CD8-positive, alpha-beta memory T cell (primary cell): Measurements from ENCODE around the gene GADD45A. TPM values are rescaled to one million over a fixed set of nuclear protein-coding genes. Genes with fewer than 3 reads are reported as not detected.
"Not testable (repeated sequence)": the region's sequence is repeated elsewhere in the genome, so short reads cannot be mapped to it uniquely, and the experiment has no call there.

Source experiments
- CTCF ChIA-PET: fragments of 350-600 bp; sonication (Branson Sonifier 250); formaldehyde crosslinking; loops from one replicate; lab custom pipeline; 2021; ENCODE audit warnings: antibody characterized with exemption; lab: Charles Lee
- POLR2A ChIA-PET: fragments of 350-600 bp; sonication (Branson Sonifier 250); formaldehyde crosslinking; loops from one replicate; lab custom pipeline; 2021; ENCODE audit warnings: antibody characterized with exemption; lab: Charles Lee
- DNase-seq, 5 donors: peaks; one replicate each; pipeline versions ENCODE4 v3.0.0 to v3.0.0-alpha.2; 2020 to 2022; ENCODE audit warnings: mixed read lengths in 1 of 5
- H3K27ac ChIP-seq: one replicate; pipeline ENCODE4 v1.7.0; 2013; ENCODE audit warnings: low read depth, mild to moderate bottlenecking, low read length, moderate library complexity
- H3K27me3 ChIP-seq: 2 replicates; pipeline ENCODE4 v1.7.0; 2013; ENCODE audit warnings: low read length, mild to moderate bottlenecking; ENCODE audit not compliant: insufficient read depth, poor library complexity, severe bottlenecking
- H3K36me3 ChIP-seq: 2 replicates; pipeline ENCODE4 v1.7.0; 2013; ENCODE audit warnings: mild to moderate bottlenecking, low read length, moderate library complexity; ENCODE audit not compliant: insufficient read depth
- H3K4me1 ChIP-seq: 2 replicates; pipeline ENCODE4 v1.7.0; 2013; ENCODE audit warnings: mild to moderate bottlenecking, low read length, moderate library complexity; ENCODE audit not compliant: insufficient read depth
- H3K4me3 ChIP-seq: 2 replicates; pipeline ENCODE4 v1.7.0; 2013; ENCODE audit warnings: mild to moderate bottlenecking, low read length
- H3K9me3 ChIP-seq: 2 replicates; pipeline ENCODE4 v1.7.0; 2013; ENCODE audit warnings: mild to moderate bottlenecking, low read length
- H3K27ac Mint-ChIP-seq, 8 donors: one replicate each; pipeline ENCODE4 v1.8.0; 2020 to 2021; ENCODE audit warnings: mixed read lengths in 8 of 8, mild to moderate bottlenecking in 6 of 8, inconsistent platforms in 3 of 8, moderate library complexity in 3 of 8
- H3K27me3 Mint-ChIP-seq, 2 donors: one replicate each; pipeline ENCODE4 v1.8.0; 2020 to 2021; ENCODE audit warnings: mixed read lengths in 2 of 2, mild to moderate bottlenecking in 1 of 2, moderate library complexity in 1 of 2
- H3K36me3 Mint-ChIP-seq, 3 donors: one replicate each; pipeline ENCODE4 v1.8.0; 2020 to 2021; ENCODE audit warnings: mixed read lengths in 3 of 3, inconsistent platforms in 1 of 3, mild to moderate bottlenecking in 1 of 3
- H3K4me1 Mint-ChIP-seq, 3 donors: one replicate each; pipeline ENCODE4 v1.8.0; 2020 to 2021; ENCODE audit warnings: mixed read lengths in 3 of 3, inconsistent platforms in 1 of 3, mild to moderate bottlenecking in 1 of 3
- H3K4me3 Mint-ChIP-seq, 7 donors: one replicate each; pipeline ENCODE4 v1.8.0; 2020 to 2021; ENCODE audit warnings: mixed read lengths in 7 of 7, mild to moderate bottlenecking in 6 of 7, moderate library complexity in 4 of 7, inconsistent platforms in 2 of 7
- H3K9me3 Mint-ChIP-seq, 5 donors: one replicate each; pipeline ENCODE4 v1.8.0; 2020 to 2022; ENCODE audit warnings: mixed read lengths in 5 of 5, mild to moderate bottlenecking in 3 of 5, moderate library complexity in 2 of 5, inconsistent platforms in 1 of 5
- polyA plus RNA-seq: library from polyadenylated mRNA; unstranded; fragments of 300-500 nt; fragmentation: Illumina TruSeq; gene quantifications from one replicate; pipeline ENCODE4 v1.2.3, GENCODE V29; 2021
- total RNA-seq, 2 experiments: library from RNA; stranded (reverse); gene quantifications; one replicate each; pipeline ENCODE4 v1.2.3, GENCODE V29; 2021

GADD45A gene
- total and polyA plus RNA-seq, 3 experiments from 2014 or later: 9.8 to 36.2 (median 35.2) TPM

DNA sequence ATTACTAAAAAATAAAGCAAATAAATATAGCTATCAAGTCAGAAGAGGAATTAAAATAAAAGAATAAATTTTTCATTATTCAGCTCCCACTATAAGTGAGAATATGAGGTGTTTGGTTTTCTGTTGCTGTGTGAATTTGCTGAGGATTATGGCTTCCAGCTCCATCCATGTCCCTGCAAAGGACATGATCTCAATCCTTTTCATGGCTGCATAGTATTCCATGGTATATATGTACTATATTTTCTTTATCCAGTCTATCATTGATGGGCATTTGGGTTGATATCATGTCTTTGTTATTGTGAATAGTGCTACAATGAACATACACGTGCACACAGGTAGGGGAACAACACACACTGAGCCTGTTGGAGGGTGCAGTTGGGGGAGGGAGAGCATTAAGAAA, 27.8 kb upstream of the GADD45A start:
- H3K4me1 Mint-ChIP-seq, H3K9me3 ChIP-seq, H3K4me3 ChIP-seq, POLR2A ChIA-PET, H3K4me3 Mint-ChIP-seq, DNase-seq, H3K4me1 ChIP-seq, H3K36me3 Mint-ChIP-seq, CTCF ChIA-PET, H3K27me3 ChIP-seq, H3K36me3 ChIP-seq, H3K27ac Mint-ChIP-seq, H3K9me3 Mint-ChIP-seq, H3K27ac ChIP-seq: not testable (repeated sequence)
- peaks cover 10 to 38% of the 10 kb centered on the region in 2 donors for H3K27me3 Mint-ChIP-seq

- no peaks in the 10 kb centered on the region for H3K4me1 ChIP-seq
- no peak overlapping the region for H3K27ac Mint-ChIP-seq
- H3K36me3 Mint-ChIP-seq: peaks cover 0 to 6% (median 0%) of the 10 kb centered on the region in 3 donors
- no peak overlapping the region for H3K27ac ChIP-seq
- H3K4me3 ChIP-seq: no peak overlapping the region
- no peaks in the 10 kb centered on the region for H3K4me1 Mint-ChIP-seq
- H3K27me3 ChIP-seq: no peaks in the 10 kb centered on the region
- ChIA-PET POLR2A (no interaction called here), CTCF (no interaction called here)
- H3K36me3 ChIP-seq: no peaks in the 10 kb centered on the region
- H3K9me3 ChIP-seq: no peaks in the 10 kb centered on the region
- H3K9me3 Mint-ChIP-seq: no peaks in the 10 kb centered on the region
- DNase-seq: no peak
- no peak overlapping the region for H3K4me3 Mint-ChIP-seq
- H3K27me3 Mint-ChIP-seq: peaks cover 10 to 41% of the 10 kb centered on the region in 2 donors
Measured at GRCh38 chr1:67659229-67659628, 25.8 kb upstream of the GADD45A start.

DNA sequence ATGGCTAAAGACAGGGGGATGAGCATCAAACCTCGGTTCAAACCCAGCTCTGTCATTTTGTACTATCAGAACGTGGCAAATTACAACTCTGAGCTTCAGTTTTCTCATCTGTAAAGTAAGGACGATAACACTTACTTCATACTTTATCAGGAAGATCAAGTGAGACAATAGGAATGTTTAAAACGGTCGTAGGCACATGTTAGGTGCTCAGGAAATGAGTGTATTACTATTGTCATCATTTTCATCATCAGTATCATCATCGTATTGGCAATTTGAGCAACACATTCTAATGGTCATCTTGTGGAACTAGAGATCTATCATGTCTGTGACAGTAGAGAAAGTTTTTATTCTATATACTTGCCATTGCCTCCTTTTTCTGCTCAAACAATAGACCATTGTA, 22.1 kb upstream of the GADD45A start:
- DNase-seq: no peak
- Mint-ChIP-seq H3K27me3 (peaks cover 9 to 51% of the 10 kb centered on the region in 2 donors), H3K9me3 (peaks cover 0 to 2% (median 0%) of the 10 kb centered on the region in 5 donors), H3K4me1 (no peaks in the 10 kb centered on the region), H3K4me3 (no peak overlapping the region), H3K27ac (no peak overlapping the region), H3K36me3 (peaks cover 0 to 6% (median 0%) of the 10 kb centered on the region in 3 donors)
- no peak overlapping the region for H3K27ac ChIP-seq
- H3K36me3 ChIP-seq: no peaks in the 10 kb centered on the region
- H3K4me1 ChIP-seq: no peaks in the 10 kb centered on the region
- H3K4me3 ChIP-seq: no peak overlapping the region
- no peaks in the 10 kb centered on the region for H3K27me3 ChIP-seq
- CTCF ChIA-PET: no interaction called here
- no peaks in the 10 kb centered on the region for H3K9me3 ChIP-seq
- POLR2A ChIA-PET: interaction anchor here (0.6 kb wide), 1 partner anchor 237 kb away, joined by 3 read pairs; no protein-coding TSS in a partner anchor

- POLR2A ChIA-PET: no interaction called here
- H3K27me3 ChIP-seq: no peaks in the 10 kb centered on the region
- no peaks in the 10 kb centered on the region for H3K4me1 ChIP-seq
- H3K9me3 ChIP-seq: no peaks in the 10 kb centered on the region
- peaks cover 0 to 2% (median 0%) of the 10 kb centered on the region in 5 donors for H3K9me3 Mint-ChIP-seq
- DNase-seq: no peak
- H3K27me3 Mint-ChIP-seq: peaks cover 11 to 56% of the 10 kb centered on the region in 2 donors
- H3K27ac ChIP-seq: no peak overlapping the region
- no peaks in the 10 kb centered on the region for H3K4me1 Mint-ChIP-seq
- CTCF ChIA-PET: no interaction called here
- H3K4me3 ChIP-seq: no peak overlapping the region
- no peak overlapping the region for H3K4me3 Mint-ChIP-seq
- H3K36me3 Mint-ChIP-seq: peaks cover 0 to 6% (median 0%) of the 10 kb centered on the region in 3 donors
- no peak overlapping the region for H3K27ac Mint-ChIP-seq
- H3K36me3 ChIP-seq: no peaks in the 10 kb centered on the region
Measured at GRCh38 chr1:67664048-67664447, 21.0 kb upstream of the GADD45A start.

- H3K27me3 ChIP-seq, H3K4me1 ChIP-seq, POLR2A ChIA-PET, CTCF ChIA-PET, H3K4me1 Mint-ChIP-seq, H3K4me3 ChIP-seq, H3K36me3 Mint-ChIP-seq, H3K36me3 ChIP-seq, H3K4me3 Mint-ChIP-seq, H3K9me3 ChIP-seq, H3K27ac ChIP-seq, DNase-seq, H3K27ac Mint-ChIP-seq, H3K9me3 Mint-ChIP-seq: not testable (repeated sequence)
- peaks cover 8 to 51% of the 10 kb centered on the region in 2 donors for H3K27me3 Mint-ChIP-seq
Measured at GRCh38 chr1:67665307-67665706, 19.7 kb upstream of the GADD45A start.

DNA sequence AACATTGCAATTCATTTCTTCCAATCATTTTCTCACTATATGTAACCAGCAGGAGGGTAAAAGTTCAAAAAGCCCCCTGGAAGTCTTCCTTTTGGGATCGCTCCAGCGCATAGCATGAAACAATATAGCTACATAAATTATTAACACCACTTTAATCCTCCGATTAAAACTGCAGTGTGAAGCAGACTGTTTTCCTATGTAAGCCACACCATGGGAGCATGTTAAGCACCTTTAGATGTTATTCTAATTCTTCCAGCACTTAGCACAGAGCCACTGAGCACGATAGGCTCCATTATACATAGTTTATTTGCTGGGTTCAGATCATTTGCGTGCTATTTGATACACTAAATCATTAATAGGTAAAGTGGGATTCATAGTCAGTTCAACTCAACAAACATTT, 18.4 kb upstream of the GADD45A start:
- peaks cover 4 to 48% of the 10 kb centered on the region in 2 donors for H3K27me3 Mint-ChIP-seq
- CTCF ChIA-PET: no interaction called here
- Histone ChIP-seq H3K9me3 (no peaks in the 10 kb centered on the region), H3K27ac (no peak overlapping the region), H3K4me1 (no peaks in the 10 kb centered on the region), H3K4me3 (no peak overlapping the region), H3K36me3 (no peaks in the 10 kb centered on the region), H3K27me3 (no peaks in the 10 kb centered on the region)
- DNase-seq: no peak
- no peak overlapping the region for H3K27ac Mint-ChIP-seq
- H3K36me3 Mint-ChIP-seq: no peaks in the 10 kb centered on the region
- H3K4me1 Mint-ChIP-seq: no peaks in the 10 kb centered on the region
- H3K9me3 Mint-ChIP-seq: peaks cover 0 to 2% (median 0%) of the 10 kb centered on the region in 5 donors
- POLR2A ChIA-PET: no interaction called here
- H3K4me3 Mint-ChIP-seq: no peak overlapping the region

DNA sequence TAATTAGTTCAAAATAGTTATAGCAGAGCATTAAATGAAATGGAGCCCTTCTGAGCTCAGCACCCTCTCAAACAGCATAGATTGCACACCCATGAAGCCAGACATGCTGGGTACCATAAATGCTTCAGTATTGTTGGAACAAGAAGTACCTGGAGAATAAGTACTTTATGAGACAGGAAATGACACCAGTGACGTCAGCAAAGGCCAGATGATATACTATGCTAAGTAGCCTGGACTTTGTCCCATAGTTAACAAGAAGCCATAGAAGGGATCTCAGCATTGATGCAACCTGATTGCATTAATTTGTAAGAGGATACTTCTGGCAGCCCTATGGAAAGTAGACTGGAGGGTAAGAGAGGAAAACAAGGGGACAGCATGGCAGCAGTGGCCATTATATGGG, 16.3 kb upstream of the GADD45A start:
- no peak overlapping the region for H3K4me3 ChIP-seq

GRCh38 chr1:67672260-67672803, 12.7 kb upstream of the GADD45A start:
- ChIA-PET POLR2A (no interaction called here), CTCF (interaction anchor here (1.2 kb wide), 1 partner anchor 88 kb away, joined by 3 read pairs; no protein-coding TSS in a partner anchor)
- peaks cover 8 to 17% (median 12%) of the 10 kb centered on the region in 3 donors for H3K4me1 Mint-ChIP-seq

More for the DNA sequence above, 16.3 kb upstream of the GADD45A start:
- Mint-ChIP-seq H3K27ac (no peak overlapping the region), H3K36me3 (no peaks in the 10 kb centered on the region), H3K4me1 (no peaks in the 10 kb centered on the region), H3K4me3 (no peak overlapping the region), H3K9me3 (peaks cover 0 to 2% (median 0%) of the 10 kb centered on the region in 5 donors), H3K27me3 (peaks cover 4 to 46% of the 10 kb centered on the region in 2 donors)
- H3K9me3 ChIP-seq: no peaks in the 10 kb centered on the region
- no peak overlapping the region for H3K27ac ChIP-seq
- H3K27me3 ChIP-seq: no peaks in the 10 kb centered on the region
- CTCF ChIA-PET: no interaction called here
- no peak for DNase-seq
- H3K36me3 ChIP-seq: no peaks in the 10 kb centered on the region
- POLR2A ChIA-PET: no interaction called here
- peaks cover under 1% of the 10 kb centered on the region for H3K4me1 ChIP-seq

More at GRCh38 chr1:67672260-67672803, 12.7 kb upstream of the GADD45A start:
- Histone ChIP-seq H3K4me3 (no peak overlapping the region), H3K27me3 (no peaks in the 10 kb centered on the region), H3K9me3 (no peaks in the 10 kb centered on the region), H3K4me1 (peaks cover 23% of the 10 kb centered on the region), H3K27ac (no peak overlapping the region), H3K36me3 (no peaks in the 10 kb centered on the region)
- Mint-ChIP-seq H3K27ac (no peak overlapping the region), H3K36me3 (no peaks in the 10 kb centered on the region), H3K9me3 (peaks cover 0 to 2% (median 0%) of the 10 kb centered on the region in 5 donors), H3K27me3 (peaks cover 4 to 32% of the 10 kb centered on the region in 2 donors), H3K4me3 (no peak overlapping the region)
- no peak for DNase-seq
